ENCODE results near the gene PIP5KL1.

Gene PIP5KL1

DNA sequence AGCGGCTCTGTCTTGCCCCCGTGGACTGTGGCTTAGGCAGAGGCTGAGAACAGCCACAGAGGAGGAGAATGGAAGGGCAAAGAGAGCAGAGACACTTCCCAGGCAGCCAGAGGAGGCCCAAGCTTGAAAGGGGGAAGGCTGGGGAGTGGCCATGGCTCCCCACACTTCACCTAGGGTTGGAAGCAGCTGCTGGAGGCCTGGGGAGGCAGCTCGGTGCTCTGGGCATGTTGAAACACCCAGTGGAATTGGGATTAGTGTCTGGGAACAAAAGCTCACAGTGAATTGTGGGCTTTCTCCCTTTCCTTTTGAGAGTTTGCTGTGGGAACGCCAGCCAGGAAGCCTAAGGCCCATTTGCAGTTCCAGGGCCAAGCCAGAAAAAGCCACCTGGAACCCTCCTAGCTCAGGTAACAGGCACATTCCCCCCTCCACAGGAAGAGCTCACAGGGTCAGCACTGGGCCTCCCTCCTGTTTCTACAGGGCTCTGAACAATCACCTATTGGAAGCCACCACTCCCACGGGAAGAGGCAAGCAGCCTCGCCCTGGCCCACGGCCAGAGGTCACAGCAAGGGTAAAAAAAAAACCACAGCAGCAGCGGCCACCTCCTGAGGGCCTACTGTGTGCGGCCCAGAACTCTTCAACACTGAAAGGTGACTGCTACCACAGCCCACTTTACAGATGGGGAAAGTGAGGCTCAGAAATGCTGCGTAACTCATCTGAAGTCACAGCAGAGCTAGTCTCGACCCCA is 30.0 kb upstream of the PIP5KL1 start:
- H3K4me3 ChIP-seq (ENCODE audit: low read depth, low read length) = no peak overlapping the region
- TF ChIP-seq, protein P1, sequence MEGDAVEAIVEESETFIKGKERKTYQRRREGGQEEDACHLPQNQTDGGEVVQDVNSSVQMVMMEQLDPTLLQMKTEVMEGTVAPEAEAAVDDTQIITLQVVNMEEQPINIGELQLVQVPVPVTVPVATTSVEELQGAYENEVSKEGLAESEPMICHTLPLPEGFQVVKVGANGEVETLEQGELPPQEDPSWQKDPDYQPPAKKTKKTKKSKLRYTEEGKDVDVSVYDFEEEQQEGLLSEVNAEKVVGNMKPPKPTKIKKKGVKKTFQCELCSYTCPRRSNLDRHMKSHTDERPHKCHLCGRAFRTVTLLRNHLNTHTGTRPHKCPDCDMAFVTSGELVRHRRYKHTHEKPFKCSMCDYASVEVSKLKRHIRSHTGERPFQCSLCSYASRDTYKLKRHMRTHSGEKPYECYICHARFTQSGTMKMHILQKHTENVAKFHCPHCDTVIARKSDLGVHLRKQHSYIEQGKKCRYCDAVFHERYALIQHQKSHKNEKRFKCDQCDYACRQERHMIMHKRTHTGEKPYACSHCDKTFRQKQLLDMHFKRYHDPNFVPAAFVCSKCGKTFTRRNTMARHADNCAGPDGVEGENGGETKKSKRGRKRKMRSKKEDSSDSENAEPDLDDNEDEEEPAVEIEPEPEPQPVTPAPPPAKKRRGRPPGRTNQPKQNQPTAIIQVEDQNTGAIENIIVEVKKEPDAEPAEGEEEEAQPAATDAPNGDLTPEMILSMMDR (IDR thresholded peaks at IDR 0.05; ENCODE audit: borderline replicate concordance, insufficient read depth, low read depth, low read length) = no peak

DNA sequence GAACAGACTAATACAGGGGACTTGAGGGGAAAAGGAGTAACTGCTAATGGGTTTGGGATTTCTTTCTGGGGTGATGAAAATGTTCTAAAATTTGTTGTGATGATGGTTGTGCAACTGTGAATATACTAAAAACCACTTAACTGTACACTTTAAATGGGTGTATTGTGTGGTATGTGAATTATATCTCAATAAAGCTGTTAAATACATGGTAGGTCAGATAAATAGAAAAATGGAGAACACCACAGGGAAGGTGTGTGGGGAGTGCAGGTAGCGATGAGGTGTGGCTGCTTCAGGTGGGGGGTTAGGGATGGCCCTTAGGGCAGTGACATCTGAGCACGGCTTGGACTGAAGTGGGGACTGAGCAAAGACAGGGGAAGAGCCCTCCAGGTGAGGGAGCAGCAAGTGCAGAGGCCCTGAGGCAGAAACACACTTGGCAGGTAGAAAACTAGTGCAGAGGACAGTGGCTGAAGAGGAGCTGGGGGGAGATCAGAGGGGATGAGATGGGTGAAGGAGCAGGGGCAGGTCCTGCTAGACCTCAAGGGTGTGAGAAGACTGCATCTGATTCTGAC is 29.3 kb upstream of the PIP5KL1 start:
- TF ChIP-seq, protein P1 (IDR thresholded peaks at IDR 0.05; ENCODE audit: borderline replicate concordance, insufficient read depth, low read depth, low read length) = no peak
- no peak overlapping the region for H3K4me3 ChIP-seq (ENCODE audit: low read depth, low read length)

DNA sequence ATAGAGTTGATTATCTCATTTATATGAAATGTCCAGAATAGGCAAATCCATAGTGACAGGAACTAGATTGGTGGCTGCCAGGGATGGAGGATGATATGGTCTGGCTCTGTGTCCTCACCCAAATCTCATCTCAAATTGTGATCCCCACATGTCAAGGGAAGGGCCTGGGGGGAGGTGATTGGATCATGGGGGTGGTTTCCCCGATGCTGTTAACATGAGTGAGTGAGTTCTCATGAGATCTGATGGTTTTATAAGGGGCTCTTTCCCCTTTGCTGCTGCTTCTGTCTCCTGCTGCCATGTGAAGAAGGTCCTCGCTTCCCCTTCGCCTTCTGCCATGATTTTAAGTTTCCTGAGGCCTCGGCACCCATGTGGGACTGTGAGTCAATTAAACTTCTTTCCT is 28.8 kb upstream of the PIP5KL1 start:
- TF ChIP-seq, protein P1 (IDR thresholded peaks at IDR 0.05; ENCODE audit: borderline replicate concordance, insufficient read depth, low read depth, low read length) = no peak
- no peak overlapping the region for H3K4me3 ChIP-seq (ENCODE audit: low read depth, low read length)

DNA sequence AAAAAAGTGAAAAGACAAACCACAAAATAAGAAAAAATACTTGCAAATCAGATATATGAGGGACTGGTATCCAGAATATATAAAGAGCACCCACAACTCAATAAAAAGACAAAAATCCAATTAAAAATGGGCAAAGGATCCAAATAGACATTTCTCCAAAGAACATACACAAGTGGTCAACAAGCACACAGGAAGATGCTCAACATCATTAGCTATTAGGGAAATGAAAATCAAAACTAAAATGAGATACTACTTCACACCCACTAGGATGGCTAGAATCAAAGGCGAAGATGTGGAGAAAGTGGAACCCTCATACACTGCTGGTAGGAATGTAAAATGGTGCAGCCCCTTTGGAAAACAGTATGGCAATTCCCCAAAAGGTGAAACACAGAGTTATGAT is 28.2 kb upstream of the PIP5KL1 start:
- TF ChIP-seq, protein P1 (IDR thresholded peaks at IDR 0.05; ENCODE audit: borderline replicate concordance, insufficient read depth, low read depth, low read length) = no peak
- H3K4me3 ChIP-seq (ENCODE audit: low read depth, low read length) = no peak overlapping the region

DNA sequence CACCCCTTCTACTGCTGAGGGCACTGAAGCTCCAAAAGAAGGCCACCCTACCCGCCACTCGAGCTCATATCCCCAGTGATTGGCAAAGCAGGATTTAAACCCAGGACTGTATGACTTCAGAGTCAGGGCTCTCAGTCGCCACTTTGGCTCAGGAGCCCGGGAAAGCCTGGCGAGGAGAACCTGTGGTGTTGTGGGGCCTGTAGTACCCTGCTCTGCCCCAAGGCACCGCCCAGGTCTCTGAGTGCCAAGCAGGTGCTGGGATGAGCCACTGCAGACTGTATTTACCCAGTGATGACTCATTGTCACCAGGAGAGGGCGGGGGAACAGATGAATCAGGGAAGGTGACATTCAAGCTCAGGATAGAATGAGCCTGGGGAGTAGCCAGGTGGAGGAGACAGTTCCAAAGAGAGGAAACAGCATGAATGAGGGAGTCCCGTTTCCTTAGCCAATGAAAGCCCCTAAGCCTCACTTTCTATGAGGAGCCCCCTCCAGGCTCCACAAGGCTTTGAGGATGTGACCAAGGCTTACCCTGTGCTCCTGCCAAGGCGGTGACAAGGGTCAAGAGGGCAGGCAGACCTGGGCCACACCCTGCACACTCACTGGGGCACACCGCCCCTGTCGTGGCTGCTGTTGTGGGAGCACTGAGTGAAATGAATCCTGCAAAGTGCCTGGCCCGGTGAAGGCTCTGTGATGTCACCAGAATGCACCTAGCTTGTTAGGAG is 24.9 kb upstream of the PIP5KL1 start:
- TF ChIP-seq, protein P1 (IDR thresholded peaks at IDR 0.05; ENCODE audit: borderline replicate concordance, insufficient read depth, low read depth, low read length) = peak; percentile 65
- H3K4me3 ChIP-seq (ENCODE audit: low read depth, low read length) = no peak overlapping the region

DNA sequence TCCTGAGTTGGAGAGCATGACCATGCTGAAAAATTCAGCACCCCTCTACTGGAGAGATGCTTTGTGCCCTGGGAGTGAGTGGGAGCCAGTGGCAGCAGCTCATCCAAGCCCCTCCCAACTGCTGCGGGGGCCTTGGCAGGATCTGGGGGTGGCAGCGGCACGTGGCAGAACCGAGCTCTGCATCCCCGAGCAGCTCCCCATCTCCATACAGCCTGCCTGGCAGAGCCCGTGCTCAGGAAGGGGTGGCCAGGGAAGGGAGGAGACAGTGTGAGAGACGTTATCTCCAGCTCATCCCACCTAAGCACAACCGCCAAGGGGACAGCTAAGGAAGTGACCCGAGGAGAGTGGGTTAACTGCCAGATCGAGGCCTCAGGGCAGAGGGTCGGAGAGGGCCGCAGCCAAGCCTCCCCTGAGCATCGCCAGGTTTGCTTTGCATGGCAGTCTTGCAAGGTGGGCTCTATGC is 24.3 kb upstream of the PIP5KL1 start:
- H3K4me3 ChIP-seq (ENCODE audit: low read depth, low read length) = no peak overlapping the region
- TF ChIP-seq, protein P1 (IDR thresholded peaks at IDR 0.05; ENCODE audit: borderline replicate concordance, insufficient read depth, low read depth, low read length) = no peak

Measured in GM12875 (cell line).